AG09309 (cell line): ENCODE results near the gene PEAK3.
A peak's percentile ranks its signal among the peaks of the same experiment; 100 is the strongest.

Source experiments
- DNase-seq: peaks from one replicate; pipeline ENCODE4 v3.0.0-alpha.2; 2010; ENCODE audit warnings: low read depth
- H3K4me3 ChIP-seq: 2 replicates; pipeline ENCODE4 v1.5.1; 2011; ENCODE audit warnings: mild to moderate bottlenecking, low read depth, low read length, moderate library complexity; ENCODE audit not compliant: control insufficient read depth
- CTCF ChIP-seq: IDR thresholded peaks from 2 replicates; pipeline ENCODE4 v1.5.1; 2011; ENCODE audit warnings: mild to moderate bottlenecking, low read depth, low read length, inconsistent platforms; ENCODE audit not compliant: insufficient read depth, control insufficient read depth; ENCODE audit errors: missing control alignments

PEAK3 gene

GRCh38 chr19:2315121-2315817, 33.3 kb upstream of the PEAK3 start:
- DNase-seq: no peak
- no peak for TF ChIP-seq CTCF
- no peak overlapping the region for H3K4me3 ChIP-seq

- DNase-seq: no peak
- no peak overlapping the region for H3K4me3 ChIP-seq
- no peak for TF ChIP-seq CTCF
Observed at GRCh38 chr19:2312820-2313501, 31.0 kb upstream of the PEAK3 start.

DNA sequence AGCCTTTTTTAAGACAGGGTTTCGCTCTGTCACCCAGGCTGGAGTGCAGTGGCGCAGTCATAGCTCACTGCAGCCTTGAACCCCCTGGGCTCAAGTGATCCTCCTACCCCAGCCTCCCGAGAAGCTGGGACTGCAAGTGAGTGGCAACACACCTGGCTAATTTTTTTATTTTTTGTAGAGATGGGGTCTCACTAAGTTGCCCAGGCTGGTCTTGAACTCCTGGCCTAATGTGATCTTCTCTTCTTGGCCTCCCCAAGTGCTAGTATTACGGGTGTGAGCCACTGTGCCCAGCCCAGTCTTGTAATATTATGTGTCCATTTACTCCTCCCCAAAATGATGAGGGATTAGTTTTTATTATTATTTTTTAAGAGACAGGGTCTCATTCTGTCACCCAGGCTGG, 29.1 kb upstream of the PEAK3 start:
- DNase-seq: no peak
- H3K4me3 ChIP-seq: no peak overlapping the region
- TF ChIP-seq CTCF: no peak

- DNase-seq: no peak
- TF ChIP-seq CTCF: no peak
- H3K4me3 ChIP-seq: no peak overlapping the region
Observed at GRCh38 chr19:2309734-2310362, 27.9 kb upstream of the PEAK3 start.

DNA sequence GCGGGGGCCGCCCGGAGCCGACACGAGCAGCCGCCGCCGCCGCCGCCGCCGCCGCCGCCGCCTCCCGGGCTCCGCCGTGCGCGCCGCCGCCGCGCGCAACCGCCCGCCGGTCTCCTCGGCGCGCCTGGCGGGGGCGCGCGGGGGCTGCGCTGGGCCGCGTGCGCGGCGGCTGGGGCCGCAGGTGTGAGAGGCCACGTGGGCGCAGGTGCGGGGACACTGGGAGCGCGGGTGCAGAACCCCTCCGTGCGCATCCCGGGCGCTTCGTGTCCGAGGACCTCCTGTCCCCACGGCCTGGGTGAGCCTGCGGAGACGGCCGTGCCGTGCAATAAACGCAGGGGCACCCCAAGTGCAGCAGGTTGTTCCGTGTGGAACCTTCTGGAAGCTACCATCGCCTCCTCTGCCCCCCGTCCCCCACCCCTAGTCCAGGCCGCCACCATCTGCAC, 26.2 kb upstream of the PEAK3 start, which contains the start of gene LINGO3:
LINGO3 (minus strand) TSS at position 41 of the 443 bp plus-strand sequence. CDS start 16,378 bp downstream, outside the sequence.
- no peak for TF ChIP-seq CTCF
- no peak for DNase-seq

GRCh38 chr19:2307518-2308012, 25.6 kb upstream of the PEAK3 start:
- no peak for DNase-seq
- no peak for TF ChIP-seq CTCF
- H3K4me3 ChIP-seq: no peak overlapping the region

More for the DNA sequence above, 26.2 kb upstream of the PEAK3 start, which contains the start of gene LINGO3:
- H3K4me3 ChIP-seq: peak within 1 kb of the TSS; percentile 19
